DND-41 (cell line): Measurements from ENCODE around the gene NINJ1.

Source experiments
- ATAC-seq: fragments of 200-7000 bp; cut with Tn5 transposase; 3 replicates; pipeline ENCODE4 v1.9.1; 2021; ENCODE audit warnings: low read depth; ENCODE audit not compliant: insufficient read depth
- DNase-seq: peaks from one replicate; pipeline ENCODE4 v3.0.0-alpha.2; 2020
- H2AFZ ChIP-seq: 2 replicates; pipeline ENCODE4 v1.6.0; 2012; ENCODE audit warnings: low read depth, low read length
- H3K27ac ChIP-seq: 2 replicates; pipeline ENCODE4 v1.5.1; 2012; ENCODE audit warnings: low read length, inconsistent platforms
- H3K27me3 ChIP-seq: fragments of 200-600 bp; sonication (generic); 2 replicates; pipeline ENCODE4 v1.6.0; 2012; ENCODE audit warnings: low read length, mild to moderate bottlenecking, inconsistent platforms; ENCODE audit not compliant: insufficient read depth, poor library complexity
- H3K36me3 ChIP-seq: 2 replicates; pipeline ENCODE4 v1.5.1; 2012; ENCODE audit warnings: low read length, inconsistent platforms; ENCODE audit not compliant: insufficient read depth
- H3K4me1 ChIP-seq: 2 replicates; pipeline ENCODE4 v1.5.1; 2012; ENCODE audit warnings: mild to moderate bottlenecking, low read length; ENCODE audit not compliant: insufficient read depth
- H3K4me2 ChIP-seq: 2 replicates; pipeline ENCODE4 v1.6.0; 2012; ENCODE audit warnings: mild to moderate bottlenecking, moderate library complexity, low read length, inconsistent platforms; ENCODE audit not compliant: insufficient read depth
- H3K4me3 ChIP-seq, 2 experiments: fragments of 200-600 bp in 1 of 2; shearing (Covaris generic) in 1 of 2; 2 replicates each; pipeline ENCODE4 v1.5.1; 2012 to 2016; ENCODE audit warnings: inconsistent platforms in 2 of 2, low read length in 2 of 2, mild to moderate bottlenecking in 2 of 2, low read depth in 1 of 2, moderate library complexity in 1 of 2
- H3K79me2 ChIP-seq: 2 replicates; pipeline ENCODE4 v1.6.0; 2012; ENCODE audit warnings: low read length, inconsistent platforms; ENCODE audit not compliant: insufficient read depth
- H3K9ac ChIP-seq: 2 replicates; pipeline ENCODE4 v1.6.0; 2012; ENCODE audit warnings: low read depth, mild to moderate bottlenecking, inconsistent platforms, low read length, moderate library complexity
- H3K9me3 ChIP-seq: 2 replicates; pipeline ENCODE4 v1.5.1; 2012; ENCODE audit warnings: low read length, moderate library complexity, mild to moderate bottlenecking, inconsistent platforms; ENCODE audit not compliant: insufficient read depth, severe bottlenecking
- H4K20me1 ChIP-seq: 2 replicates; pipeline ENCODE4 v1.6.0; 2012; ENCODE audit warnings: low read length; ENCODE audit not compliant: insufficient read depth
- EZH2 ChIP-seq: IDR thresholded peaks from 3 replicates; pipeline ENCODE4 v1.6.1; 2012; ENCODE audit warnings: borderline replicate concordance, low read depth, mild to moderate bottlenecking, moderate library complexity, low read length, inconsistent platforms; ENCODE audit not compliant: severe bottlenecking
- TF ChIP-seq, protein P1 (sequence below): IDR thresholded peaks from 2 replicates; pipeline ENCODE4 v1.5.1; 2012; ENCODE audit warnings: borderline replicate concordance, low read length, moderate library complexity, mild to moderate bottlenecking; ENCODE audit not compliant: poor library complexity, severe bottlenecking; ENCODE audit errors: extremely low read depth

NINJ1 gene

GRCh38 chr9:93139365-93140182, 5.5 kb upstream of the NINJ1 start:
- H3K79me2 ChIP-seq: no peaks in the 10 kb centered on the region
- ATAC-seq: no peak
- no peak overlapping the region for H3K4me2 ChIP-seq
- no peak for DNase-seq
- H3K27me3 ChIP-seq: no peaks in the 10 kb centered on the region
- H2AFZ ChIP-seq: no peak overlapping the region
- no peaks in the 10 kb centered on the region for H3K36me3 ChIP-seq
- no peak overlapping the region for H3K9ac ChIP-seq
- H3K4me3 ChIP-seq: no peak overlapping the region
- TF ChIP-seq EZH2: no peak
- TF ChIP-seq, protein P1, sequence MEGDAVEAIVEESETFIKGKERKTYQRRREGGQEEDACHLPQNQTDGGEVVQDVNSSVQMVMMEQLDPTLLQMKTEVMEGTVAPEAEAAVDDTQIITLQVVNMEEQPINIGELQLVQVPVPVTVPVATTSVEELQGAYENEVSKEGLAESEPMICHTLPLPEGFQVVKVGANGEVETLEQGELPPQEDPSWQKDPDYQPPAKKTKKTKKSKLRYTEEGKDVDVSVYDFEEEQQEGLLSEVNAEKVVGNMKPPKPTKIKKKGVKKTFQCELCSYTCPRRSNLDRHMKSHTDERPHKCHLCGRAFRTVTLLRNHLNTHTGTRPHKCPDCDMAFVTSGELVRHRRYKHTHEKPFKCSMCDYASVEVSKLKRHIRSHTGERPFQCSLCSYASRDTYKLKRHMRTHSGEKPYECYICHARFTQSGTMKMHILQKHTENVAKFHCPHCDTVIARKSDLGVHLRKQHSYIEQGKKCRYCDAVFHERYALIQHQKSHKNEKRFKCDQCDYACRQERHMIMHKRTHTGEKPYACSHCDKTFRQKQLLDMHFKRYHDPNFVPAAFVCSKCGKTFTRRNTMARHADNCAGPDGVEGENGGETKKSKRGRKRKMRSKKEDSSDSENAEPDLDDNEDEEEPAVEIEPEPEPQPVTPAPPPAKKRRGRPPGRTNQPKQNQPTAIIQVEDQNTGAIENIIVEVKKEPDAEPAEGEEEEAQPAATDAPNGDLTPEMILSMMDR: no peak
- no peaks in the 10 kb centered on the region for H3K9me3 ChIP-seq
- H3K4me1 ChIP-seq: peaks cover 21% of the 10 kb centered on the region
- H4K20me1 ChIP-seq: no peaks in the 10 kb centered on the region
- no peak overlapping the region for H3K27ac ChIP-seq

DNA sequence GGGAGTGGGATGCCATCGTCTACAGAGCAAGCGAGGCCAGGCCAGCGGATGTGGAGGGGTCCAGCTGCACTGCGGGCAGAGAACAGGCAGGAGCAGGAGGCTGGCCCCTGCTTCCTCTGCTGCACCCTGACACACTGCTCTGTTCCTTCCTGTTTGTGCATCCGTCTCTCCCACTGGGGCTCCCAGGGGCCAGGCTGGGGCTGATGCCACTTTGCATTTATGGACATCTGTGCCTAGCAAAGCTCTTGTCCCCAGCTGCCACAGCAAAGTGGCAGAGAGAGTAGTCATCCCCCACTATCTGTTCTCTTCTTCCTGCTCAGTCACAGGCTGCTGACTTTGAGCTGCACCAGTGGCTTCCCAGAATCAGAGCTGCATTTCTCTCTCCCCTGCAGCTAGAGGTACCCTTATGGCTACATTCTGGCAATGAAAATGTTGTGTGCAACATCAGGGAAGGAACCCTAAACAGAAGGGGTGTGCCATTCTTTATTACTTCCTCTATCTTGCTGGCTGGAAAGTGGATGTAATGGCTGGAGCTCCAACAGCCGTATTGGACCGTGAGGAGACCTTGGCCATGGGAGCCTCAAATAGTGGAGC, 4.2 kb upstream of the NINJ1 start:
- TF ChIP-seq, protein P1: no peak
- TF ChIP-seq EZH2: no peak
- no peak overlapping the region for H3K9ac ChIP-seq
- no peak overlapping the region for H2AFZ ChIP-seq
- peaks cover 16% of the 10 kb centered on the region for H3K4me1 ChIP-seq
- H3K27me3 ChIP-seq: no peaks in the 10 kb centered on the region
- H3K27ac ChIP-seq: no peak overlapping the region
- no peak for DNase-seq
- H3K4me3 ChIP-seq: no peak overlapping the region
- peaks cover under 1% of the 10 kb centered on the region; the same call in 1 of the 2 replicates for H3K79me2 ChIP-seq
- ATAC-seq: no peak
- no peaks in the 10 kb centered on the region for H3K9me3 ChIP-seq
- H4K20me1 ChIP-seq: 0 out of 2 replicates have a peak, but pooled peaks cover under 1% of the 10 kb centered on the region
- H3K4me2 ChIP-seq: no peak overlapping the region
- H3K36me3 ChIP-seq: no peaks in the 10 kb centered on the region

DNA sequence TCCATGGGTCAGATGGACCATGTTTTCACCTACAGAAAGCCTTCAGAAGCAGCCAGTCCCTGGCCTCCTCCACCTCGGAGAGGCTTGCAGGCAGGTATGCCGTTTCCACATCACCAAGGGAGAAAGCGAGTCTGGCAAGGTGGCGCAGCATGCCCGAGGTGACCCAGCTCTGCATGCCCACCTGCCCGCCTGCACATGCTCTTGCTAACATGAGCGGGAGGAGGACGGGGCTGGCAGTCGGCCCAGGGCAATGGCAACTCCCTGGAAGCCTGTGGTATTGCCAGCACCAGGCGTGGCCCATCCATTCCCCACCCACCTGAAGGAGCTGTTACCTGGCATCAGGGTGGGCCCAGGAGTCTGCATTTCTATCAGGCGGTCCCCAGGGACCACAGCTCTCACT, 3.3 kb upstream of the NINJ1 start:
- TF ChIP-seq EZH2: no peak
- TF ChIP-seq, protein P1: no peak
- no peak for DNase-seq
- no peak overlapping the region for H3K9ac ChIP-seq
- no peak overlapping the region for H3K4me2 ChIP-seq
- H2AFZ ChIP-seq: no peak overlapping the region
- H3K4me1 ChIP-seq: peaks cover 23% of the 10 kb centered on the region
- no peak for ATAC-seq
- no peaks in the 10 kb centered on the region for H3K27me3 ChIP-seq
- peaks cover 5% of the 10 kb centered on the region; the same call in 1 of the 2 replicates for H3K79me2 ChIP-seq
- no peak overlapping the region for H3K27ac ChIP-seq
- no peaks in the 10 kb centered on the region for H3K36me3 ChIP-seq
- H4K20me1 ChIP-seq: peaks cover 9% of the 10 kb centered on the region
- no peaks in the 10 kb centered on the region for H3K9me3 ChIP-seq
- no peak overlapping the region for H3K4me3 ChIP-seq
